AG09309 (cell line): ENCODE measurements around the gene CASKIN1.

ENCODE experiments used
- DNase-seq: peaks from one replicate; pipeline ENCODE4 v3.0.0-alpha.2; 2010; ENCODE audit warnings: low read depth
- H3K4me3 ChIP-seq: 2 replicates; pipeline ENCODE4 v1.5.1; 2011; ENCODE audit warnings: mild to moderate bottlenecking, low read depth, low read length, moderate library complexity; ENCODE audit not compliant: control insufficient read depth
- CTCF ChIP-seq: IDR thresholded peaks from 2 replicates; pipeline ENCODE4 v1.5.1; 2011; ENCODE audit warnings: mild to moderate bottlenecking, low read depth, low read length, inconsistent platforms; ENCODE audit not compliant: insufficient read depth, control insufficient read depth; ENCODE audit errors: missing control alignments

The CASKIN1 gene

DNA sequence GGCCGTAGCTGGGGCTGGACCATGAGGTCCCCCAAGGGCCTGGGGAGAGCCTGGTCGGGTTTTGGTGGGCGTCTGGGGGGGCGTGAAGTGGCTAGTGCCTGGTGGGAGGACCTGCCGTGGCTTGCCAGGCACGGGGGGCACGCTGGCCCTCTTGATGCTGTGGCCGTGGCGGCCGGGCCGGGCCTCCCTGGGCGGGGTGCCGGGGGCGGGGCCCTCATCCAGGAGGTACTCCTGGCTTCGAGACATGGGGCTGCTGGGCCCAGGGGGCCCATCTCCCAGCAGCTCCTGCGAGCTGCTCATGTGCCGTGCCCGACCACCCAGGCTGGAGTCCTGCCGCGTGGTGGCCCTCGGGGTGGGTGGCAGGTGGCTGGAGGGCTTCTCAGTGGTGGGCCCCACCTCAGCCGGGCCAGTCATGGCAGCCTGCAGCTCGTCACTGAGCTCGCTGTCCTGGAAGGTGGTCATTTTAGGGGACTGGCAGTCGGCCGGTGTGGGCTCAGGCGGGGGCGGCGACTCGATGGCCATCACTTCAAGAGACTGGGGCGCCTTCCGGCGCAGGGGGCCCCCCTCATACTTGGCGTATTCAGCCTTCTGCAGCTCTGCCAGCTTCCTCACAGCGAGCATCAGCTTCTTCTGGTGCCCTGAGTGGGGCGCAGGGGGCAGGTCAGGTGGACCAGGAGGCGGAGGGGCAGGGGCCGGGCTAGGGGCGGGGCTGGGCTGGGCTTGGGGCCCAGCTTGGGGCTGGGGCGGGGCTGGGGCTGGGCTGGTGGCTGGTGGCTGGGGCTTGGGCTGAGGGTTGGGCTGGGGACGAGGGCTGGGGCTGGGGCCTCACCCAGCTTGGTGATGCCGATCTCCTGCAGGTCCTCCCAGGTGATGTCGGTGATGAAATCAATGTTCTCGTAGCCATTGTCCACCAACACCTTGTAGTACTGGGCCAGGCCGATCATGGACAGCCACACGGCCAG, 15.2 kb downstream of the CASKIN1 start:
- TF ChIP-seq CTCF = no peak
- no peak for DNase-seq
- no peak overlapping the region for H3K4me3 ChIP-seq

DNA sequence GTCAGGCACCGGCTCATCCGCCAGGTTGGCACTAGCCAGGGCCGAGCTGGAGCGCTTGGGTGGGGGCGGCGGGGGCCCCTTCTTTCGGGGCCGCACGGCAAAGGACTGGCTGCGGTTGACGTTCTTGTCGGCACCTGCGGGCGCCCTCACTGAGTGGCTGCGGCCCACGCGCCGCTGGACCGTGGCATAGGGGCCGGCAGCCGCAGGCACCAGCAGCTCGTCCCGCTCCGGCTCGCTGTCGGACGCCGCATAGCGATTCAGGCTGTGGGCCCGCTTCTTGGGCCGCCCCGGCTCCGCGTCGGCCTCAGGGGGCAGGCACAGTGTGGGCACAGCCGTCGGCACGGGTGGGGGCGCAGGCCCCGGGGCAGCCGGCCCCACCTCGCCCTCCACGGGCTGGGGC, 15.9 kb downstream of the CASKIN1 start:
- no peak for TF ChIP-seq CTCF
- H3K4me3 ChIP-seq = no peak overlapping the region
- no peak for DNase-seq

DNA sequence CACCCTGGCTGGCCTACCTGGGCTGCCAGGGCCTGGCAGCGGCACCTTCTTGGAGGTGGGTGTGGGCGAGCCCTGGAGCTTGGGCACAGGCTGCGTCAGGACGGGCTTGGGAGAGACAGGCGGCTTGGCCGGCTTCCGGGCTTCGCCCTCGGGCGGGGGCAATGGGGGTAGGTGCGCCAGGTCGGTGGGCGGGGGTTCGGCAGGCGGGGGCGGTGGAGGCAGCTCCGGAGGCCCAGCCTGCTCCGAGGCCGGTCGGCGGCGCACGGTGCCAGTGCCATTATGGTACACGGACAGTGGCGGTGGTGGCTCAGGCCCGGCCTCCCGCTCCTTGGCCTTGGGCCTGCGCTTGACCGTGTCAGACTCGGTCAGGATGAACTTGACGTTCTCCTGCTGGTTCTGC, 16.8 kb downstream of the CASKIN1 start:
- no peak overlapping the region for H3K4me3 ChIP-seq
- TF ChIP-seq CTCF = no peak
- no peak for DNase-seq

DNA sequence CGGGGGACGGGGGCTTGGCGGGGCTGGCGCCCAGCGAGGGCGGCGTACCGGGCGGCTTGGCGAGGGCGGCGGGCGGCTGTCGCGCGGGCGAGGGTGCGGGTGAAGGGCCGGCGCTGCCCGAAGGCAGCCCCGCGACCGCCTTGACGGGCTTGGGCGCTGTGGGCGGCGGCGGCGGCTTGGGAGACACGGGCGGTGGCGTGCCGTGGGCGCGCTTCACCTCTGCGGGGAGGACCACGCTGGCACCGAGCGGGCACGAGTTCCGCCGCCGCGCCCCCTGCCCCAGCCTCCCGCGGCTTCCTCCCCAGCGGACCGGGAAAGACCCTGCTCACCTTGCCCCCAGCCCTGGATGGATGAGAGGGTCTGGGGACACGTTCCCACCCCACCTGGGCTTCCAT, 17.3 kb downstream of the CASKIN1 start:
- no peak for TF ChIP-seq CTCF
- DNase-seq = no peak
- no peak overlapping the region for H3K4me3 ChIP-seq

- no peak for TF ChIP-seq CTCF
- DNase-seq = no peak
- no peak overlapping the region for H3K4me3 ChIP-seq
Measured at GRCh38 chr16:2178321-2179106, 17.9 kb downstream of the CASKIN1 start.

- no peak for DNase-seq
- no peak for TF ChIP-seq CTCF
- H3K4me3 ChIP-seq = no peak overlapping the region
Measured at GRCh38 chr16:2177561-2177960, 18.8 kb downstream of the CASKIN1 start.
